Stimulated activated CD8-positive, alpha-beta memory T cell treated with anti-CD3 and anti-CD28 coated beads, Interleukin-12 subunit alpha, Interleukin-12 subunit beta, amount 100 ng/mL, for 1 hour (primary cell): ENCODE results near the gene OSTC.

ENCODE experiments used
- DNase-seq: peaks from one replicate; pipeline ENCODE4 v3.0.0-alpha.2; 2020; ENCODE audit warnings: low read depth

OSTC gene

GRCh38 chr4:108716340-108716739, 65.9 kb downstream of the OSTC start:
- DNase-seq = no peak

GRCh38 chr4:108717386-108717785, 67.0 kb downstream of the OSTC start:
- DNase-seq = no peak
